HL-60 (cell line): ENCODE measurements around the gene LEF1.

Experiments used
- DNase-seq, 2 experiments: peaks; one replicate each; pipeline ENCODE4 v3.0.0-alpha.2; 2010 to 2020; ENCODE audit warnings: low read depth in 1 of 2, low spot score in 1 of 2
- H3K27ac ChIP-seq: fragments of 250-450 bp; sonication (Bioruptor Pico); replicated peaks from 2 replicates; pipeline ENCODE4 v1.5.1; 2020; ENCODE audit warnings: mild to moderate bottlenecking, moderate library complexity
- H3K27me3 ChIP-seq: fragments of 250-450 bp; sonication (Bioruptor Pico); 2 replicates; pipeline ENCODE4 v1.5.1; 2021; ENCODE audit warnings: mild to moderate bottlenecking, moderate library complexity; ENCODE audit not compliant: insufficient read depth, poor library complexity, severe bottlenecking
- H3K4me3 ChIP-seq: replicated peaks from 2 replicates; pipeline ENCODE4 v1.5.1; 2011; ENCODE audit warnings: mild to moderate bottlenecking, control low read depth, low read length; ENCODE audit not compliant: insufficient read depth
- GABPA ChIP-seq: IDR thresholded peaks from 2 replicates; pipeline ENCODE4 v1.6.1; 2012; ENCODE audit warnings: low read depth
- POLR2AphosphoS5 ChIP-seq: IDR thresholded peaks from 2 replicates; pipeline ENCODE4 v1.6.1; 2012; ENCODE audit warnings: low read depth
- REST ChIP-seq: IDR thresholded peaks from 2 replicates; pipeline ENCODE4 v1.6.1; 2012; ENCODE audit warnings: low read depth; ENCODE audit not compliant: insufficient replicate concordance
- SPI1 ChIP-seq: IDR thresholded peaks from 2 replicates; pipeline ENCODE4 v1.6.1; 2012; ENCODE audit warnings: low read depth, mild to moderate bottlenecking, borderline replicate concordance
- TF ChIP-seq, protein P1 (sequence below): IDR thresholded peaks from one replicate; pipeline ENCODE4 v1.5.1; 2011; ENCODE audit warnings: low read length, control low read depth, inconsistent platforms; ENCODE audit not compliant: insufficient read depth

Gene LEF1

GRCh38 chr4:108047199-108047598, 121.5 kb downstream of the LEF1 start:
- no peak overlapping the region for H3K27ac ChIP-seq
- no peak for DNase-seq
- no peak for TF ChIP-seq REST
- TF ChIP-seq, protein P1, sequence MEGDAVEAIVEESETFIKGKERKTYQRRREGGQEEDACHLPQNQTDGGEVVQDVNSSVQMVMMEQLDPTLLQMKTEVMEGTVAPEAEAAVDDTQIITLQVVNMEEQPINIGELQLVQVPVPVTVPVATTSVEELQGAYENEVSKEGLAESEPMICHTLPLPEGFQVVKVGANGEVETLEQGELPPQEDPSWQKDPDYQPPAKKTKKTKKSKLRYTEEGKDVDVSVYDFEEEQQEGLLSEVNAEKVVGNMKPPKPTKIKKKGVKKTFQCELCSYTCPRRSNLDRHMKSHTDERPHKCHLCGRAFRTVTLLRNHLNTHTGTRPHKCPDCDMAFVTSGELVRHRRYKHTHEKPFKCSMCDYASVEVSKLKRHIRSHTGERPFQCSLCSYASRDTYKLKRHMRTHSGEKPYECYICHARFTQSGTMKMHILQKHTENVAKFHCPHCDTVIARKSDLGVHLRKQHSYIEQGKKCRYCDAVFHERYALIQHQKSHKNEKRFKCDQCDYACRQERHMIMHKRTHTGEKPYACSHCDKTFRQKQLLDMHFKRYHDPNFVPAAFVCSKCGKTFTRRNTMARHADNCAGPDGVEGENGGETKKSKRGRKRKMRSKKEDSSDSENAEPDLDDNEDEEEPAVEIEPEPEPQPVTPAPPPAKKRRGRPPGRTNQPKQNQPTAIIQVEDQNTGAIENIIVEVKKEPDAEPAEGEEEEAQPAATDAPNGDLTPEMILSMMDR: no peak
- TF ChIP-seq GABPA: no peak
- TF ChIP-seq POLR2AphosphoS5: no peak
- TF ChIP-seq SPI1: no peak
- H3K27me3 ChIP-seq: no peaks in the 10 kb centered on the region
- no peak overlapping the region for H3K4me3 ChIP-seq

GRCh38 chr4:108045687-108046024, 123.1 kb downstream of the LEF1 start:
- no peak for DNase-seq
- Histone ChIP-seq H3K27ac (no peak overlapping the region), H3K27me3 (no peaks in the 10 kb centered on the region), H3K4me3 (no peak overlapping the region)
- TF ChIP-seq, protein P1: no peak
- TF ChIP-seq REST (no peak), POLR2AphosphoS5 (no peak), GABPA (no peak), SPI1 (no peak)

GRCh38 chr4:108044951-108045686, 123.6 kb downstream of the LEF1 start:
- DNase-seq: no peak
- Histone ChIP-seq H3K27ac (no peak overlapping the region), H3K27me3 (no peaks in the 10 kb centered on the region), H3K4me3 (no peak overlapping the region)
- TF ChIP-seq REST (no peak), SPI1 (no peak), GABPA (no peak), POLR2AphosphoS5 (no peak)
- TF ChIP-seq, protein P1: no peak
